ENCODE results near the gene MAGI1. TPM values are rescaled to one million over a fixed set of nuclear protein-coding genes. Genes with fewer than 3 reads are reported as not detected.

MAGI1 gene
- total and polyA plus RNA-seq, 2 donors (not counting 1 experiment from before 2014, with no cell fraction given): 15.7 to 23.7 TPM

DNA sequence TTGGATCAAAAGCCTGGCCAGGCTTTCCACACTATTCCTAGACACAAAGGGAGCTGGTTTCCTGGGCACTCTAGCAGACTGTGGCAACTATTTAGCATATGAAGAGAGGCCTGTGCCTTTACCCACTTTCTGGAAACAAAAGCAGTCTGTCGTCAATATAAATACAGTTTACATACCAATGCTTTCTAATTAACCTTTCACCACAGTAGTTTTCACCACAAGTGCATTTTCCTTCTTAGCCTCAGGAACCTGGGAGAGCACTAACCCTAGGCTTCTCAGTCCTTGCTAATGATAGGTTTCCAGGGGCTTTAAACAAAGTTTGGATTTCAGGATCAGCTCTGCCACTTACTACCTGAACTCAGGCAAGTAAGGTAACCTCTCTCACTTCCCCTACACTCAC lies 499.1 kb downstream of the MAGI1 start:
- Histone ChIP-seq H3K79me2 (ENCODE audit: control insufficient read depth, insufficient read depth, low read length) (no peaks in the 10 kb centered on the region), H3K4me2 (ENCODE audit: extremely low read depth, insufficient read depth, low read length) (no peak overlapping the region), H3K4me1 (ENCODE audit: control insufficient read depth, extremely low read depth, insufficient read depth, low read length) (no peaks in the 10 kb centered on the region), H3K9me3 (ENCODE audit: control insufficient read depth, insufficient read depth, low read depth, low read length) (no peaks in the 10 kb centered on the region), H4K20me1 (ENCODE audit: control insufficient read depth, extremely low read depth, insufficient read depth, low read length) (no peaks in the 10 kb centered on the region), H3K27ac (ENCODE audit: insufficient read depth, low read length) (no peak overlapping the region), H3K9ac (ENCODE audit: insufficient read depth, low read length) (no peak overlapping the region), H3K27me3 (ENCODE audit: control insufficient read depth, insufficient read depth, low read length) (no peaks in the 10 kb centered on the region), H3K36me3 (ENCODE audit: control insufficient read depth, insufficient read depth, low read length) (no peaks in the 10 kb centered on the region), H2AFZ (ENCODE audit: low read length) (no peak overlapping the region), H3K4me3 (replicated peaks in 1 of 4; ENCODE audit: control extremely low read depth in 1 of 4, insufficient read depth in 1 of 4, low read depth in 3 of 4, low read length in 4 of 4) (no peak overlapping the region)
- DNase-seq (ENCODE audit: low read depth in 2 of 2): no peak
- TF ChIP-seq, protein P1, sequence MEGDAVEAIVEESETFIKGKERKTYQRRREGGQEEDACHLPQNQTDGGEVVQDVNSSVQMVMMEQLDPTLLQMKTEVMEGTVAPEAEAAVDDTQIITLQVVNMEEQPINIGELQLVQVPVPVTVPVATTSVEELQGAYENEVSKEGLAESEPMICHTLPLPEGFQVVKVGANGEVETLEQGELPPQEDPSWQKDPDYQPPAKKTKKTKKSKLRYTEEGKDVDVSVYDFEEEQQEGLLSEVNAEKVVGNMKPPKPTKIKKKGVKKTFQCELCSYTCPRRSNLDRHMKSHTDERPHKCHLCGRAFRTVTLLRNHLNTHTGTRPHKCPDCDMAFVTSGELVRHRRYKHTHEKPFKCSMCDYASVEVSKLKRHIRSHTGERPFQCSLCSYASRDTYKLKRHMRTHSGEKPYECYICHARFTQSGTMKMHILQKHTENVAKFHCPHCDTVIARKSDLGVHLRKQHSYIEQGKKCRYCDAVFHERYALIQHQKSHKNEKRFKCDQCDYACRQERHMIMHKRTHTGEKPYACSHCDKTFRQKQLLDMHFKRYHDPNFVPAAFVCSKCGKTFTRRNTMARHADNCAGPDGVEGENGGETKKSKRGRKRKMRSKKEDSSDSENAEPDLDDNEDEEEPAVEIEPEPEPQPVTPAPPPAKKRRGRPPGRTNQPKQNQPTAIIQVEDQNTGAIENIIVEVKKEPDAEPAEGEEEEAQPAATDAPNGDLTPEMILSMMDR (conservative IDR thresholded peaks at IDR 0.05 in 1 of 2, IDR thresholded peaks at IDR 0.05 in 1 of 2; ENCODE audit: low read depth in 1 of 2, low read length in 2 of 2): no peak
- TF ChIP-seq EZH2 (IDR thresholded peaks at IDR 0.05; ENCODE audit: low read length, missing control alignments): no peak

GRCh38 chr3:65538101-65538500 lies 500.6 kb downstream of the MAGI1 start:
- TF ChIP-seq EZH2 (IDR thresholded peaks at IDR 0.05; ENCODE audit: low read length, missing control alignments): no peak
- TF ChIP-seq, protein P1 (conservative IDR thresholded peaks at IDR 0.05 in 1 of 2, IDR thresholded peaks at IDR 0.05 in 1 of 2; ENCODE audit: low read depth in 1 of 2, low read length in 2 of 2): no peak
- Histone ChIP-seq H3K79me2 (ENCODE audit: control insufficient read depth, insufficient read depth, low read length) (no peaks in the 10 kb centered on the region), H3K4me2 (ENCODE audit: extremely low read depth, insufficient read depth, low read length) (no peak overlapping the region), H3K27me3 (ENCODE audit: control insufficient read depth, insufficient read depth, low read length) (no peaks in the 10 kb centered on the region), H3K36me3 (ENCODE audit: control insufficient read depth, insufficient read depth, low read length) (no peaks in the 10 kb centered on the region), H3K9ac (ENCODE audit: insufficient read depth, low read length) (no peak overlapping the region), H3K4me1 (ENCODE audit: control insufficient read depth, extremely low read depth, insufficient read depth, low read length) (no peaks in the 10 kb centered on the region), H3K27ac (ENCODE audit: insufficient read depth, low read length) (no peak overlapping the region), H2AFZ (ENCODE audit: low read length) (no peak overlapping the region), H3K9me3 (ENCODE audit: control insufficient read depth, insufficient read depth, low read depth, low read length) (no peaks in the 10 kb centered on the region), H4K20me1 (ENCODE audit: control insufficient read depth, extremely low read depth, insufficient read depth, low read length) (no peaks in the 10 kb centered on the region), H3K4me3 (replicated peaks in 1 of 4; ENCODE audit: control extremely low read depth in 1 of 4, insufficient read depth in 1 of 4, low read depth in 3 of 4, low read length in 4 of 4) (no peak overlapping the region)
- no peak for DNase-seq (ENCODE audit: low read depth in 2 of 2)

GRCh38 chr3:65537109-65537508 lies 501.6 kb downstream of the MAGI1 start:
- H3K9me3 ChIP-seq (ENCODE audit: control insufficient read depth, insufficient read depth, low read depth, low read length): no peaks in the 10 kb centered on the region
- DNase-seq (ENCODE audit: low read depth in 2 of 2): no peak
- H3K9ac ChIP-seq (ENCODE audit: insufficient read depth, low read length): no peak overlapping the region
- no peak overlapping the region for H3K27ac ChIP-seq (ENCODE audit: insufficient read depth, low read length)
- H3K4me2 ChIP-seq (ENCODE audit: extremely low read depth, insufficient read depth, low read length): no peak overlapping the region
- H3K27me3 ChIP-seq (ENCODE audit: control insufficient read depth, insufficient read depth, low read length): no peaks in the 10 kb centered on the region
- H3K4me3 ChIP-seq (replicated peaks in 1 of 4; ENCODE audit: control extremely low read depth in 1 of 4, insufficient read depth in 1 of 4, low read depth in 3 of 4, low read length in 4 of 4): no peak overlapping the region
- H4K20me1 ChIP-seq (ENCODE audit: control insufficient read depth, extremely low read depth, insufficient read depth, low read length): no peaks in the 10 kb centered on the region
- no peaks in the 10 kb centered on the region for H3K4me1 ChIP-seq (ENCODE audit: control insufficient read depth, extremely low read depth, insufficient read depth, low read length)
- TF ChIP-seq EZH2 (IDR thresholded peaks at IDR 0.05; ENCODE audit: low read length, missing control alignments): no peak
- no peaks in the 10 kb centered on the region for H3K36me3 ChIP-seq (ENCODE audit: control insufficient read depth, insufficient read depth, low read length)
- H2AFZ ChIP-seq (ENCODE audit: low read length): no peak overlapping the region
- H3K79me2 ChIP-seq (ENCODE audit: control insufficient read depth, insufficient read depth, low read length): no peaks in the 10 kb centered on the region
